Measurements from ENCODE around the gene RAB3B.

- TF ChIP-seq EP300 (IDR thresholded peaks at IDR 0.05; ENCODE audit: low read depth), result no peak
- no peak for TF ChIP-seq CTCF (IDR thresholded peaks at IDR 0.05)
- TF ChIP-seq POLR2A (IDR thresholded peaks at IDR 0.05), result no peak
- TF ChIP-seq POLR2AphosphoS5 (IDR thresholded peaks at IDR 0.05), result no peak
Observed at GRCh38 chr1:51859735-51860134, 130.8 kb downstream of the RAB3B start.

All from transverse colon (tissue), 4 donors.